ENCODE measurements around the gene IDH3B. TPM values are rescaled to one million over a fixed set of nuclear protein-coding genes. Genes with fewer than 3 reads are reported as not detected.

The IDH3B gene
- total RNA-seq, 4 donors from 2014 or later: 126 to 161 (median 141) TPM

DNA sequence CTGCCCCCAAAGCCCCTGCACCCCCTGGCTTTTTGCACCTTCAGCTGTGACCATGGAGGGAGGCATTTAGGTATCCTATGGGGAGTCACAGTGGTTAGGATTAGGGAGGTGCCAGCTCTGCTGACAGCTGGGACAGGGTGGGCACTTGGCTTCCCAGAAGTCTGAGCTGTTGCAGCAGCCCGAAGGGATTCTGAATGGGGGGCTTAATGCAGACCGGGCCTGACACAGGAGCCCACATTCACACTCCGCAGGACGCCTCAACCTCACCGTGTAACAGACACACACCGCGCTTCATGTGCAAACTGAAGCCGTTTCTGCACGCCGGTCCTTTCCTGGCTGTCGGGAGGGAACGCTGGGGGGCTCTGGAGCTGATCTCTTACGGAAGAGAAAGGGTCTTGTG, 30.5 kb upstream of the IDH3B start:
- H3K4me1 ChIP-seq: peaks cover 3 to 22% of the 10 kb centered on the region in 2 donors
- TF ChIP-seq CTCF (IDR thresholded peaks at IDR 0.05) (no peak), POLR2A (IDR thresholded peaks at IDR 0.05) (no peak)
- no peak overlapping the region for H3K4me3 ChIP-seq (replicated peaks in 1 of 3)
- H3K27ac ChIP-seq: no peak overlapping the region
- DNase-seq: no peak
- H3K27me3 ChIP-seq: no peaks in the 10 kb centered on the region
- intact Hi-C loops (cut with DNase I): loop anchor here (5.0 kb wide), 2 partner anchors 48 to 148 kb away; partner anchors contain the start of genes PCED1A and VPS16
- no peaks in the 10 kb centered on the region for H3K36me3 ChIP-seq
- whole genome bisulfite sequencing, 2 donors: 68 to 70% methylated on average over 10 to 13 of the region's 13 CpGs
- H3K9me3 ChIP-seq: no peaks in the 10 kb centered on the region

DNA sequence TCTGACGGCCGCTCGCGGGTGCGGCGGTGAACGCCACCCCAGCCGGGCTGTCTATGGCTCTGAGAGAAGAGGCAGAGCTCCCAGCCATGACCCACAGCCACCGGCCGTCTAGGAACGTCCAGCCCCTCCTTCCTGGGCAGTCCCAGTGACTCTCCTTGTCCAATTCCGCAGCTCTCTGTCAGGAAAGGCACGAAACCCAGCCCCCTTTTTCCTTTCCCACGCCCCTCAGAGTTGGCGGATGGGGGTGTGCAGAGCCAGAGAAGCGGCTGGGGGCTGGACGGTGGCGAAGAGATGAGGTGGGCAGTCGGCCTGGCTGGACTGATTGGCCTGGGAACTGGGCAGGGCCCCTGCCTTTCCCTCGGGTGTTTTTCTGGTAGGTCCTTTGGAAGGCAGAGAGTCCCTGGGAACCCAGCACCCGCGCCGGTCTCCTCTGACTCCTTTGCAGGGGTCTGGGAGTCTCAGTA, 30.0 kb upstream of the IDH3B start:
- H3K4me1 ChIP-seq: peaks cover 3 to 22% of the 10 kb centered on the region in 2 donors
- H3K36me3 ChIP-seq: no peaks in the 10 kb centered on the region
- no peaks in the 10 kb centered on the region for H3K27me3 ChIP-seq
- H3K27ac ChIP-seq: no peak overlapping the region
- intact Hi-C loops (cut with DNase I): loop anchor here (5.0 kb wide), 2 partner anchors 48 to 148 kb away; partner anchors contain the start of genes PCED1A and VPS16
- peak in 1 of 2 donors; percentile 24 for DNase-seq
- 31% methylated on average over 10 to 15 of the region's 23 CpGs for WGBS, 2 donors
- H3K9me3 ChIP-seq: no peaks in the 10 kb centered on the region
- peak overlapping the region in 1 of 3 donors; percentile 58 for H3K4me3 ChIP-seq (replicated peaks in 1 of 3)
- TF ChIP-seq CTCF (IDR thresholded peaks at IDR 0.05) (no peak), POLR2A (IDR thresholded peaks at IDR 0.05) (peak in 1 of 2 donors; percentile 1)

DNA sequence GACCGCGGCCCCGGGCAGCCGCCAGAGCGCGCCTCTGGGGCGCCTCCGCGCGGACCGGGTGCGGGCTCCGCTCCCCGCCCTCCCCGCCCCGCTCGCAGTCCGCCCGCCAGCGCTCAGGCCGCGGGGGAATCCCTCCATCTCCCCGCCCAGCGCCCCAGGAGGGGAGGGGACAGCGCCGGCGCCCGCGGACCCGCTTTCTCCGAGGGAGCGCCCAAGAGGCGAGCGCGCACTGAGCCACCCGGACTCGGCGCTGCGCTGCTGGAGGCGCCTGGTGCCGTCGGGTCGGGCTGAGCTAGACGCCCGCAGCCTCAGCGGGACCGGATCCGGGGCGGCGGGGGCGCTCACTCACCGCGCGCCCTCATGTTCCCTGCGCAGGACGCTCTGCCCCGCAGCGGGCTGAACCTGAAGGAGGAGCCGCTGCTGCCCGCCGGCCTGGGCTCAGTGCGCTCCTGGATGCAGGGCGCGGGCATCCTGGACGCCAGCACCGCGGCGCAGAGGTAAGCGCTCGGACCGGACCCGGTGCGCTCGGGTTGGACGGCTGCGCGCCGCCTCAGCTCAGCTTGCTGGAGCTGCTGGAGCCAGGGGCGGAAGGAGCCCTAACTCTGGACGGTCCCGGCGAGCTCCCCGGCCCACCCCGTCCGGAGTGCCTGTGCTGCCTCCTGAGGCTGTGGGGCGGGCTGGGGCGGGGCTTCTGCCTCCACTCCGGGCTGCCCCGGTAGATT, 29.4 kb upstream of the IDH3B start:
- no peaks in the 10 kb centered on the region for H3K27me3 ChIP-seq
- 8% methylated on average over 5 of the region's 89 CpGs; no CpG with 5 or more reads in 1 of the 2 donors for WGBS, 2 donors
- intact Hi-C loops (cut with DNase I): loop anchor here (5.0 kb wide), 2 partner anchors 49 to 149 kb away; partner anchors contain the start of genes PCED1A and VPS16

DNA sequence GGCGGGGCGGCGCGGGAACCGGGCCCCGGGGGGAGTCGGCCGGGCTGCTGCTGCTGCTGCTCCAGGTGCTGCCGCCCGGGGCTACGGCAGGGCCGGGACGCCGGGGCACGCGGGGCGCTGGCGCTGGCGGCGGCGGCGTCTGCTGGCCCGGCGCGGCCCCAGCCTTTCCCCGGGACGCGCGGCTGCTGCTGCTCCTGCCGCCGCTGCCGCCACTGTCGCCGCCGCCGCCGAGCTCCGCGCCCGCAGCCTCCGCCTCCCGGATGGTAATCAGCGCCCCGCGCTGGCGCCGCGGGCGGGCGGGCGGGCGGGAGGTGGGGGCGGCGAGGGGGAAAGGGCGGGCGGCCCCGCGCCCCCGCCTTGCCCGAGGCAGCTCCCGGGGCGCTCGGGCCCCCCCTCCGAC, 28.9 kb upstream of the IDH3B start:
- DNase-seq: peak in 1 of 2 donors; percentile 19
- H3K4me3 ChIP-seq (replicated peaks in 1 of 3): peak overlapping the region in 1 of 3 donors; percentile 58
- no peaks in the 10 kb centered on the region for H3K9me3 ChIP-seq
- intact Hi-C loops (cut with DNase I): loop anchor here (5.0 kb wide), 2 partner anchors 49 to 149 kb away; partner anchors contain the start of genes PCED1A and VPS16
- peaks cover 3 to 22% of the 10 kb centered on the region in 2 donors for H3K4me1 ChIP-seq
- H3K27me3 ChIP-seq: no peaks in the 10 kb centered on the region
- TF ChIP-seq CTCF (IDR thresholded peaks at IDR 0.05) (no peak), POLR2A (IDR thresholded peaks at IDR 0.05) (no peak)
- H3K36me3 ChIP-seq: no peaks in the 10 kb centered on the region
- WGBS, 2 donors: no CpG with 5 or more reads among the region's 64 CpGs
- no peak overlapping the region for H3K27ac ChIP-seq

More for the DNA sequence above, 29.4 kb upstream of the IDH3B start:
- Histone ChIP-seq H3K27ac (peak overlapping the region in 1 of 3 donors; percentile 59), H3K36me3 (no peaks in the 10 kb centered on the region), H3K4me1 (peaks cover 3 to 22% of the 10 kb centered on the region in 2 donors), H3K9me3 (no peaks in the 10 kb centered on the region), H3K4me3 (replicated peaks in 1 of 3) (peak overlapping the region in 1 of 3 donors; percentile 58)
- peak in 1 of 2 donors; percentile 15 for TF ChIP-seq POLR2A (IDR thresholded peaks at IDR 0.05)
- no peak for TF ChIP-seq CTCF (IDR thresholded peaks at IDR 0.05)
- DNase-seq: peak; percentile 52 to 69
